Measurements from ENCODE around the gene SHC3.
A peak's percentile ranks its signal among the peaks of the same experiment; 100 is the strongest.

Gene SHC3

DNA sequence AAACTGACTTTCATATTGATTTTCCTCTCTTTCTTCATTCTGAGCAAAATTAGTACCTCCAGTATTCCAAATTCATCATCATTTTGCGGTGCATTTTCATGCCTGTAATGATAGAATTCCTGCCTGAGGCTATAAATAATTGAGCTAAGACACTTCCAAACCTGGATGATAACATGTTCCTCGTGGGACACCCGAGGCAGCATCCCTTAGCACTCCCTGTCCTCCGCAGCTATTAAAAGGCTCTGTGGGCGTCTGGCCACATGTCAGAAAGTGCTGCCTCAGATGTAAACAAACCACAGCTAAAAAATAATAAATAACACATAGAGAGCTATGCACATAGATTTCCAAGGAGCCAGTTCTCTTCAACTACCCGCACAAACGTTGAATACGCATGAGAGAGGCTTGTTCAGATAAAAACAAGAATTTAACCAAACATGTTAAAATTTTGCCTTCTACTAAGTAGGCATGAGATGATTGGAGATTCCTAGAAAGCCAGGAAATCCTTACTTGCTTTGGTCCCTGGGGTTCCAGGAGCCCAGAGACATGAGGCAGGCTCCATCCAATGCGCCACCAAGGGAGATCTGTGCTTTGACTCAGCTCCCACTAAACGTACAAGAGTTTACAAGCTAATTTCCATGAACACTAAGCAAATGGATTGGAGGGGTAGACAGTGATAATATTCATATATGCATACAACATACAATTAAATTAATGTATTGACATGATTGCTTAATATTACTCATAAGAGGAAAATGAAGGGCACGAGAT, 82.7 kb downstream of the SHC3 start:
- Mint-ChIP-seq H3K4me1 (peaks cover 6% of the 10 kb centered on the region), H3K27ac (no peak overlapping the region), H3K9me3 (peaks cover 3% of the 10 kb centered on the region)

DNA sequence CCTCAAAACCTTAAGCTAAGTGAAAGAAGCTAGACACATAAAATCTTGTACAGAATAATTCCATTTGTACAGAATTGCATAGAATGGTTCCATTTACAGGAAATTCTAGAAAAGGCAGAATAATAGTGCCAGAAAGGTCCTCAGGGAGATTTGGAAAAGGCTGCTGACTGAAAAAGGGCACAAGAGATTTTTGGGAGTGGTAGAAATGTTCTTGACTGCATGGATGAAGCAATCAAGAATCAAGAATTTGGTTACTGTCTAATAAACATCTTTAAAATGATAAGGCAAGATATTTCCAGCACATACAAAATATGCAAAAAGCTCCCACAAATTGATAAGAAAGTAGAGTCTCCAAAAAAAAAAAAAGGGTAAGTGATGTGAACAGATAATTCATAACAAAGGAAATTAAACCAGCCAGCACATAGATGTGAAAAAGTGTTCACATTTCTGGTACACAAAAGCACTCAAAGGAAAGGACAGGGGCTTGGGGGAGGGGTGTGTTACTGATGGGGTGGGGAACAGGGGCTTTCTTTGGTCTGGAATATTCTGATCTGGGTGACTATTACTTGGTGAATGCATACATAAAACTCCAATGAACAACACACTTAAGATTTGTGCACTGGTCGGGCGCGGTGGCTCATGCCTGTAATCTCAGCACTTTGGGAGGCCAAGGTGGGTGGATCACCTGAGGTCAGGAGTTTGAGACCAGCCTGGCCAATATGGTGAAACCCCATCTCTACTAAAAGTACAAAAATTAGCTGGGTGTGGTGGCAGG, 85.2 kb downstream of the SHC3 start:
- Mint-ChIP-seq H3K36me3 (ENCODE audit: low read depth) (no peaks in the 10 kb centered on the region), H3K4me1 (peaks cover 6% of the 10 kb centered on the region), H3K4me3 (no peak overlapping the region), H3K27ac (no peak overlapping the region), H3K27me3 (ENCODE audit: low read depth) (no peaks in the 10 kb centered on the region), H3K9me3 (peaks cover 3% of the 10 kb centered on the region)
- TF ChIP-seq, protein P1, sequence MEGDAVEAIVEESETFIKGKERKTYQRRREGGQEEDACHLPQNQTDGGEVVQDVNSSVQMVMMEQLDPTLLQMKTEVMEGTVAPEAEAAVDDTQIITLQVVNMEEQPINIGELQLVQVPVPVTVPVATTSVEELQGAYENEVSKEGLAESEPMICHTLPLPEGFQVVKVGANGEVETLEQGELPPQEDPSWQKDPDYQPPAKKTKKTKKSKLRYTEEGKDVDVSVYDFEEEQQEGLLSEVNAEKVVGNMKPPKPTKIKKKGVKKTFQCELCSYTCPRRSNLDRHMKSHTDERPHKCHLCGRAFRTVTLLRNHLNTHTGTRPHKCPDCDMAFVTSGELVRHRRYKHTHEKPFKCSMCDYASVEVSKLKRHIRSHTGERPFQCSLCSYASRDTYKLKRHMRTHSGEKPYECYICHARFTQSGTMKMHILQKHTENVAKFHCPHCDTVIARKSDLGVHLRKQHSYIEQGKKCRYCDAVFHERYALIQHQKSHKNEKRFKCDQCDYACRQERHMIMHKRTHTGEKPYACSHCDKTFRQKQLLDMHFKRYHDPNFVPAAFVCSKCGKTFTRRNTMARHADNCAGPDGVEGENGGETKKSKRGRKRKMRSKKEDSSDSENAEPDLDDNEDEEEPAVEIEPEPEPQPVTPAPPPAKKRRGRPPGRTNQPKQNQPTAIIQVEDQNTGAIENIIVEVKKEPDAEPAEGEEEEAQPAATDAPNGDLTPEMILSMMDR (IDR thresholded peaks at IDR 0.05; ENCODE audit: unreplicated experiment in 3 of 3): no peak

More for the DNA sequence above, 82.7 kb downstream of the SHC3 start:
- TF ChIP-seq, protein P1 (IDR thresholded peaks at IDR 0.05; ENCODE audit: unreplicated experiment in 3 of 3): no peak
- Mint-ChIP-seq H3K36me3 (ENCODE audit: low read depth) (no peaks in the 10 kb centered on the region), H3K4me3 (no peak overlapping the region), H3K27me3 (ENCODE audit: low read depth) (no peaks in the 10 kb centered on the region)

DNA sequence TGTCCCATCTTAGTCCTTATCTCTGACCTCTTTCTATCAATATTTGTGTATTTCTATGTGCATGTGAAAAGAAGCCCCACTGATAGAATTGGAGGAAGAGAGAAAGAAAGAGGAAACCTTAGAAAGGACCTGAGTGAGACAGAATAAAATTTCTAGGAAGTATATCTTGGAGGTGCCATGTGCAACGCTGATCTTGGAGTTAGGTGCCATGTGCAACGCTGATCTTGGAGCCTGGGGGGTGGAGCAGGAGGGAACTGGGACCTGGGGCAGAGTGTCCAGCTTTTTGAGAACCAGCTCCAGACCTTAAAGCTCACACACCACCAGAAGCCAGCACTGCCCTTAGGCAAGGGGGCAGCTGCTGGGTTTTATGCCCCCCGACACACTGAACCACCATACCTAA, 89.4 kb downstream of the SHC3 start:
- TF ChIP-seq, protein P1 (IDR thresholded peaks at IDR 0.05; ENCODE audit: unreplicated experiment in 3 of 3): no peak
- H3K27ac Mint-ChIP-seq: no peak overlapping the region
- H3K9me3 Mint-ChIP-seq: peaks cover 3% of the 10 kb centered on the region
- no peaks in the 10 kb centered on the region for H3K36me3 Mint-ChIP-seq (ENCODE audit: low read depth)
- peaks cover 5% of the 10 kb centered on the region for H3K27me3 Mint-ChIP-seq (ENCODE audit: low read depth)
- H3K4me1 Mint-ChIP-seq: no peaks in the 10 kb centered on the region
- no peak overlapping the region for H3K4me3 Mint-ChIP-seq

DNA sequence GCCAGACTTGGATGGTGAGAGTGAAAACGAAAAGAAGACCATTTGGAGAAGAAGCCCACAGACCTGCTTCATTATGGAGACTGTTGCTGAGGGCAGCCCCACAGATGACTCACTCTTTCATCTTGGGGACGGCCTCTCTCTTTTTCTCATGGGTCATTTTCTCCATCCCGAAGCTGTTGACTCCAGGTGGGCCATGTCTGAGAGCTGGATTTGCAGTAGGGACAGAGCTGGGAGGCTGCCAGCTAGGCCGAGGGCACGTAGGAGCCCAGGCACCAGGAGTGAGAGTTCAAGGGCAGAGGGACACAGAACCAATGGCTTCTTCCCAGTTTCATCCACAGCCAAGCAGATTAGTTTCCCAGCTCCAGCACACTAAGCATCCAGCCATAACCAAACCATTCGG, 95.0 kb downstream of the SHC3 start:
- H3K27me3 Mint-ChIP-seq (ENCODE audit: low read depth): peaks cover 5% of the 10 kb centered on the region
- H3K4me1 Mint-ChIP-seq: peaks cover 15% of the 10 kb centered on the region
- no peak overlapping the region for H3K4me3 Mint-ChIP-seq
- H3K27ac Mint-ChIP-seq: no peak overlapping the region
- TF ChIP-seq, protein P1 (IDR thresholded peaks at IDR 0.05; ENCODE audit: unreplicated experiment in 3 of 3): no peak
- H3K9me3 Mint-ChIP-seq: no peaks in the 10 kb centered on the region
- no peaks in the 10 kb centered on the region for H3K36me3 Mint-ChIP-seq (ENCODE audit: low read depth)

DNA sequence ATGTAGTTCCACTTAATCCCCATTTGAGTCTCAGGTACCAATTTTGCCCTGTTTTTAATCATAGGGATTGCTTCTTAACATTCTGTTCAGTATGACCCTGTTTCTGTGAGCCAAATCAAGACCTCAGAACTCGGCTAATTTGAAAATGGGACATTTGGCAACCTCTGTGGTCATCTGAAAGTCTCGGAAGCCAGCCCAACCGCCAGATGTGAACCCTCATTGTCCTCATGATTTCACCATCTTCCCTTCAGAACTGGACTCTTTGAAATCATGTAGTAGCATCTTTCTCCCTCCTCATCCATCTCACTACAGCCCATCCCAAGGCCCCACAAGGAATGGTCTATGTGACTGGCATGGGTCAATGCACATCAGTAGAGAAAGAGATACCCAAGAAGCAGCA, 98.4 kb downstream of the SHC3 start:
- no peak overlapping the region for H3K4me3 Mint-ChIP-seq
- TF ChIP-seq, protein P1 (IDR thresholded peaks at IDR 0.05; ENCODE audit: unreplicated experiment in 3 of 3): no peak
- H3K36me3 Mint-ChIP-seq (ENCODE audit: low read depth): no peaks in the 10 kb centered on the region
- peaks cover 25% of the 10 kb centered on the region for H3K4me1 Mint-ChIP-seq
- H3K9me3 Mint-ChIP-seq: no peaks in the 10 kb centered on the region
- peaks cover 10% of the 10 kb centered on the region for H3K27me3 Mint-ChIP-seq (ENCODE audit: low read depth)
- peak overlapping the region in 1 of 3 experiments; percentile 18 for H3K27ac Mint-ChIP-seq

Data from nephron (organoid).